ENCODE measurements around the gene FAXC. TPM values are rescaled to one million over a fixed set of nuclear protein-coding genes. Genes with fewer than 3 reads are reported as not detected.

The FAXC gene
- total and polyA plus RNA-seq, 2 of the 8 experiments (the other 6 are each of a cell fraction or from before 2014, with no cell fraction given) = 23.2 to 29.8 TPM

DNA sequence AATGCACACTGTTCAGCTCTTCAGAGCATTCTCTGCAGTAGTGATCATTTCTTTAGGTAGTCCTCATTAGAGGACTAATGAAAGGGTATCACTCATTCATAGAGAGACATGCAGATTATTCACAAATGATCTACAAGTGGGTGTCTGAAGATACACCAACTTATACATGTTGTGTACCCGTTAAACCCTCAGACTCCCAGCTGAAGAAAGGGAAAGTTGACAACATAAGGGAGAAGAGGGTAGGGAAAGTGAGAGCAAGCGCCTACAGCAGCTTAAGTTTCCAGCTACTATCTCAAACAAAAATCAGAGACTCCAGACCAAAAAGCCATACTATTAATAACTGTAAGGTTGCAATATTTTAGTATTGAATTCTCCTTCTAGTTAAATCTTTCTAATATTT is 37.1 kb downstream of the FAXC start (continued):
- TF ChIP-seq SIN3A (conservative IDR thresholded peaks at IDR 0.05 in 1 of 2, IDR thresholded peaks at IDR 0.05 in 1 of 2; ENCODE audit: low read depth in 1 of 2, low read length in 2 of 2) (no peak), POLR2AphosphoS5 (IDR thresholded peaks at IDR 0.05; ENCODE audit: low read depth, low read length) (no peak), SP1 (IDR thresholded peaks at IDR 0.05; ENCODE audit: low read depth, low read length) (no peak), CTBP2 (IDR thresholded peaks at IDR 0.05; ENCODE audit: borderline replicate concordance, insufficient read depth, insufficient read length, low read length) (no peak), RNF2 (IDR thresholded peaks at IDR 0.05; ENCODE audit: borderline replicate concordance, low read depth, low read length, missing control alignments, poor library complexity, severe bottlenecking) (no peak), MAX (IDR thresholded peaks at IDR 0.05) (no peak), RAD21 (IDR thresholded peaks at IDR 0.05 in 1 of 2, conservative IDR thresholded peaks at IDR 0.05 in 1 of 2; ENCODE audit: low read depth in 2 of 2, low read length in 2 of 2) (no peak)
